GM19452 (cell line): ENCODE measurements around the gene MCUB.
A peak's percentile ranks its signal among the peaks of the same experiment; 100 is the strongest.
"Not testable (repeated sequence)": the region's sequence is repeated elsewhere in the genome, so short reads cannot be mapped to it uniquely, and the experiment has no call there.

Experiments used
- ATAC-seq: cut with Tn5 transposase; IDR thresholded peaks from one replicate; pipeline ENCODE4 v1.9.1; 2021; ENCODE audit not compliant: unreplicated experiment

Gene MCUB

GRCh38 chr4:109578846-109579245 lies 18.8 kb downstream of the MCUB start:
- ATAC-seq, result no peak

- ATAC-seq, result not testable (repeated sequence)
These were observed 20.0 kb downstream of the MCUB start for GRCh38 chr4:109579997-109580396.

GRCh38 chr4:109588176-109588575 lies 28.1 kb downstream of the MCUB start:
- ATAC-seq, result peak; percentile 94

GRCh38 chr4:109589119-109589518 lies 29.1 kb downstream of the MCUB start:
- ATAC-seq, result no peak

GRCh38 chr4:109589605-109590004 lies 29.6 kb downstream of the MCUB start:
- ATAC-seq, result no peak

GRCh38 chr4:109590905-109591304 lies 30.9 kb downstream of the MCUB start:
- no peak for ATAC-seq

GRCh38 chr4:109592367-109592766 lies 32.3 kb downstream of the MCUB start:
- ATAC-seq, result peak; percentile 39

- ATAC-seq, result not testable (repeated sequence)
These were observed 35.1 kb downstream of the MCUB start for GRCh38 chr4:109595123-109595522.

GRCh38 chr4:109596420-109597085 lies 36.5 kb downstream of the MCUB start:
- not testable (repeated sequence) for ATAC-seq

GRCh38 chr4:109599046-109599652 lies 39.1 kb downstream of the MCUB start:
- no peak for ATAC-seq

- ATAC-seq, result no peak
These were observed 40.4 kb downstream of the MCUB start for GRCh38 chr4:109600431-109600830.

- no peak for ATAC-seq
These were observed 41.3 kb downstream of the MCUB start for GRCh38 chr4:109601336-109601735.

- ATAC-seq, result no peak
These were observed 47.9 kb downstream of the MCUB start for GRCh38 chr4:109607976-109608375.

- no peak for ATAC-seq
These were observed 48.8 kb downstream of the MCUB start for GRCh38 chr4:109608879-109609278.

GRCh38 chr4:109609431-109609830 lies 49.4 kb downstream of the MCUB start:
- no peak for ATAC-seq

- no peak for ATAC-seq
These were observed 50.4 kb downstream of the MCUB start for GRCh38 chr4:109610489-109610888.

GRCh38 chr4:109611045-109611646 lies 51.1 kb downstream of the MCUB start:
- ATAC-seq, result no peak

- ATAC-seq, result no peak
These were observed 54.0 kb downstream of the MCUB start for GRCh38 chr4:109614015-109614414.

GRCh38 chr4:109614466-109614865 lies 54.4 kb downstream of the MCUB start:
- ATAC-seq, result no peak

- ATAC-seq, result no peak
These were observed 55.7 kb downstream of the MCUB start for GRCh38 chr4:109615742-109616141.

- ATAC-seq, result no peak
These were observed 56.2 kb downstream of the MCUB start for GRCh38 chr4:109616243-109616642.

GRCh38 chr4:109622626-109623025 lies 62.6 kb downstream of the MCUB start:
- ATAC-seq, result no peak
